ENCODE results near the gene ARID1A. TPM values are rescaled to one million over a fixed set of nuclear protein-coding genes. Genes with fewer than 3 reads are reported as not detected.

ARID1A gene
- total and polyA plus RNA-seq, 2 experiments from 2014 or later: 50.0 to 104 TPM

DNA sequence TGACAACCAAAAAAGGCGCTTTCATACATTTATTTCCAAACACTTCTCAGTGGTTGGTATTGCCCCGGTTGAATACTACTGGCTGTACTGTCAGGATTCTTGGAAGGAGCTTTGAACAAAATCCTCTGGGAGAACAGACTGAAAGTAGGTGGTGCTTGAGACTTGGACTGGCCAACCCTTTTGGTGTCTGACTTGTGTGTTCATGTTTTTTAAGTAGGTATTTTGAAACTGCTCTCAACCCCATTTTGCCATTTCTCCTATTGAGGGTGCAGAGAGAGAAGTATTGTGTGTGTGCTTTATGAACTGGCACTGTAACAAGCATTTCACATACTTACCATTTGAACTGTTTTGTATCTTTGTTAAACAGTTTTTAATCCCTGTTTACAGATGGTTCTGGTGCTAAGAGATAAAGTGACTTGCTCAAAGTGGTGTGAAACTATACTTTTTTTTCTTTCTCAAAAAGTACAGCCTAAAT, 21.2 kb downstream of the ARID1A start:
- H4K20me1 ChIP-seq (replicated peaks; ENCODE audit: insufficient read depth): peaks cover 57% of the 10 kb centered on the region
- H3F3A ChIP-seq (replicated peaks; ENCODE audit: low read depth): 0 out of 2 replicates have a peak, but pooled peaks cover 3% of the 10 kb centered on the region
- peaks cover 41% of the 10 kb centered on the region for H3K4me1 ChIP-seq (ENCODE audit: insufficient read depth)
- Mint-ChIP-seq H3K27ac (no peak overlapping the region), H3K4me3 (no peak overlapping the region), H3K4me1 (peaks cover 56% of the 10 kb centered on the region), H3K9me3 (no peaks in the 10 kb centered on the region), H3K27me3 (ENCODE audit: insufficient read depth, low read depth, poor library complexity) (no peaks in the 10 kb centered on the region), H3K36me3 (ENCODE audit: low read depth) (peaks cover 10% of the 10 kb centered on the region)
- DNase-seq (ENCODE audit: low spot score): no peak
- TF ChIP-seq POLR2AphosphoS5 (IDR thresholded peaks at IDR 0.05; ENCODE audit: low read depth): no peak
- TF ChIP-seq, protein P1, sequence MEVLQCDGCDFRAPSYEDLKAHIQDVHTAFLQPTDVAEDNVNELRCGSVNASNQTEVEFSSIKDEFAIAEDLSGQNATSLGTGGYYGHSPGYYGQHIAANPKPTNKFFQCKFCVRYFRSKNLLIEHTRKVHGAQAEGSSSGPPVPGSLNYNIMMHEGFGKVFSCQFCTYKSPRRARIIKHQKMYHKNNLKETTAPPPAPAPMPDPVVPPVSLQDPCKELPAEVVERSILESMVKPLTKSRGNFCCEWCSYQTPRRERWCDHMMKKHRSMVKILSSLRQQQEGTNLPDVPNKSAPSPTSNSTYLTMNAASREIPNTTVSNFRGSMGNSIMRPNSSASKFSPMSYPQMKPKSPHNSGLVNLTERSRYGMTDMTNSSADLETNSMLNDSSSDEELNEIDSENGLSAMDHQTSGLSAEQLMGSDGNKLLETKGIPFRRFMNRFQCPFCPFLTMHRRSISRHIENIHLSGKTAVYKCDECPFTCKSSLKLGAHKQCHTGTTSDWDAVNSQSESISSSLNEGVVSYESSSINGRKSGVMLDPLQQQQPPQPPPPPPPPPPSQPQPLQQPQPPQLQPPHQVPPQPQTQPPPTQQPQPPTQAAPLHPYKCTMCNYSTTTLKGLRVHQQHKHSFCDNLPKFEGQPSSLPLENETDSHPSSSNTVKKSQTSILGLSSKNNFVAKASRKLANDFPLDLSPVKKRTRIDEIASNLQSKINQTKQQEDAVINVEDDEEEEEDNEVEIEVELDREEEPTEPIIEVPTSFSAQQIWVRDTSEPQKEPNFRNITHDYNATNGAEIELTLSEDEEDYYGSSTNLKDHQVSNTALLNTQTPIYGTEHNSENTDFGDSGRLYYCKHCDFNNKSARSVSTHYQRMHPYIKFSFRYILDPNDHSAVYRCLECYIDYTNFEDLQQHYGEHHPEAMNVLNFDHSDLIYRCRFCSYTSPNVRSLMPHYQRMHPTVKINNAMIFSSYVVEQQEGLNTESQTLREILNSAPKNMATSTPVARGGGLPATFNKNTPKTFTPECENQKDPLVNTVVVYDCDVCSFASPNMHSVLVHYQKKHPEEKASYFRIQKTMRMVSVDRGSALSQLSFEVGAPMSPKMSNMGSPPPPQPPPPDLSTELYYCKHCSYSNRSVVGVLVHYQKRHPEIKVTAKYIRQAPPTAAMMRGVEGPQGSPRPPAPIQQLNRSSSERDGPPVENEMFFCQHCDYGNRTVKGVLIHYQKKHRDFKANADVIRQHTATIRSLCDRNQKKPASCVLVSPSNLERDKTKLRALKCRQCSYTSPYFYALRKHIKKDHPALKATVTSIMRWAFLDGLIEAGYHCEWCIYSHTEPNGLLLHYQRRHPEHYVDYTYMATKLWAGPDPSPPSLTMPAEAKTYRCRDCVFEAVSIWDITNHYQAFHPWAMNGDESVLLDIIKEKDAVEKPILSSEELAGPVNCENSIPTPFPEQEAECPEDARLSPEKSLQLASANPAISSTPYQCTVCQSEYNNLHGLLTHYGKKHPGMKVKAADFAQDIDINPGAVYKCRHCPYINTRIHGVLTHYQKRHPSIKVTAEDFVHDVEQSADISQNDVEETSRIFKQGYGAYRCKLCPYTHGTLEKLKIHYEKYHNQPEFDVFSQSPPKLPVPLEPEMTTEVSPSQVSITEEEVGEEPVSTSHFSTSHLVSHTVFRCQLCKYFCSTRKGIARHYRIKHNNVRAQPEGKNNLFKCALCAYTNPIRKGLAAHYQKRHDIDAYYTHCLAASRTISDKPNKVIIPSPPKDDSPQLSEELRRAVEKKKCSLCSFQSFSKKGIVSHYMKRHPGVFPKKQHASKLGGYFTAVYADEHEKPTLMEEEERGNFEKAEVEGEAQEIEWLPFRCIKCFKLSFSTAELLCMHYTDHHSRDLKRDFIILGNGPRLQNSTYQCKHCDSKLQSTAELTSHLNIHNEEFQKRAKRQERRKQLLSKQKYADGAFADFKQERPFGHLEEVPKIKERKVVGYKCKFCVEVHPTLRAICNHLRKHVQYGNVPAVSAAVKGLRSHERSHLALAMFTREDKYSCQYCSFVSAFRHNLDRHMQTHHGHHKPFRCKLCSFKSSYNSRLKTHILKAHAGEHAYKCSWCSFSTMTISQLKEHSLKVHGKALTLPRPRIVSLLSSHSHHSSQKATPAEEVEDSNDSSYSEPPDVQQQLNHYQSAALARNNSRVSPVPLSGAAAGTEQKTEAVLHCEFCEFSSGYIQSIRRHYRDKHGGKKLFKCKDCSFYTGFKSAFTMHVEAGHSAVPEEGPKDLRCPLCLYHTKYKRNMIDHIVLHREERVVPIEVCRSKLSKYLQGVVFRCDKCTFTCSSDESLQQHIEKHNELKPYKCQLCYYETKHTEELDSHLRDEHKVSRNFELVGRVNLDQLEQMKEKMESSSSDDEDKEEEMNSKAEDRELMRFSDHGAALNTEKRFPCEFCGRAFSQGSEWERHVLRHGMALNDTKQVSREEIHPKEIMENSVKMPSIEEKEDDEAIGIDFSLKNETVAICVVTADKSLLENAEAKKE (CRISPR knock-in tag; IDR thresholded peaks at IDR 0.05): no peak
- no peak for TF ChIP-seq EZH2 (IDR thresholded peaks at IDR 0.05; ENCODE audit: low read depth, unreplicated experiment)
- no peak for TF ChIP-seq JUNB (IDR thresholded peaks at IDR 0.05; ENCODE audit: unreplicated experiment)
- TF ChIP-seq, protein P2, sequence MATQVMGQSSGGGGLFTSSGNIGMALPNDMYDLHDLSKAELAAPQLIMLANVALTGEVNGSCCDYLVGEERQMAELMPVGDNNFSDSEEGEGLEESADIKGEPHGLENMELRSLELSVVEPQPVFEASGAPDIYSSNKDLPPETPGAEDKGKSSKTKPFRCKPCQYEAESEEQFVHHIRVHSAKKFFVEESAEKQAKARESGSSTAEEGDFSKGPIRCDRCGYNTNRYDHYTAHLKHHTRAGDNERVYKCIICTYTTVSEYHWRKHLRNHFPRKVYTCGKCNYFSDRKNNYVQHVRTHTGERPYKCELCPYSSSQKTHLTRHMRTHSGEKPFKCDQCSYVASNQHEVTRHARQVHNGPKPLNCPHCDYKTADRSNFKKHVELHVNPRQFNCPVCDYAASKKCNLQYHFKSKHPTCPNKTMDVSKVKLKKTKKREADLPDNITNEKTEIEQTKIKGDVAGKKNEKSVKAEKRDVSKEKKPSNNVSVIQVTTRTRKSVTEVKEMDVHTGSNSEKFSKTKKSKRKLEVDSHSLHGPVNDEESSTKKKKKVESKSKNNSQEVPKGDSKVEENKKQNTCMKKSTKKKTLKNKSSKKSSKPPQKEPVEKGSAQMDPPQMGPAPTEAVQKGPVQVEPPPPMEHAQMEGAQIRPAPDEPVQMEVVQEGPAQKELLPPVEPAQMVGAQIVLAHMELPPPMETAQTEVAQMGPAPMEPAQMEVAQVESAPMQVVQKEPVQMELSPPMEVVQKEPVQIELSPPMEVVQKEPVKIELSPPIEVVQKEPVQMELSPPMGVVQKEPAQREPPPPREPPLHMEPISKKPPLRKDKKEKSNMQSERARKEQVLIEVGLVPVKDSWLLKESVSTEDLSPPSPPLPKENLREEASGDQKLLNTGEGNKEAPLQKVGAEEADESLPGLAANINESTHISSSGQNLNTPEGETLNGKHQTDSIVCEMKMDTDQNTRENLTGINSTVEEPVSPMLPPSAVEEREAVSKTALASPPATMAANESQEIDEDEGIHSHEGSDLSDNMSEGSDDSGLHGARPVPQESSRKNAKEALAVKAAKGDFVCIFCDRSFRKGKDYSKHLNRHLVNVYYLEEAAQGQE (IDR thresholded peaks at IDR 0.05; ENCODE audit: unreplicated experiment): no peak
- no peak for TF ChIP-seq NANOG (IDR thresholded peaks at IDR 0.05; ENCODE audit: borderline replicate concordance)
- TF ChIP-seq EZH2phosphoT487 (IDR thresholded peaks at IDR 0.05; ENCODE audit: unreplicated experiment): no peak
- TF ChIP-seq CREB1 (CRISPR knock-in tag; IDR thresholded peaks at IDR 0.05; ENCODE audit: low read depth): no peak
- TF ChIP-seq ZNF114 (CRISPR knock-in tag; IDR thresholded peaks at IDR 0.05): no peak
- no peak for TF ChIP-seq STAT1 (IDR thresholded peaks at IDR 0.05; ENCODE audit: unreplicated experiment)
- TF ChIP-seq, protein P3, sequence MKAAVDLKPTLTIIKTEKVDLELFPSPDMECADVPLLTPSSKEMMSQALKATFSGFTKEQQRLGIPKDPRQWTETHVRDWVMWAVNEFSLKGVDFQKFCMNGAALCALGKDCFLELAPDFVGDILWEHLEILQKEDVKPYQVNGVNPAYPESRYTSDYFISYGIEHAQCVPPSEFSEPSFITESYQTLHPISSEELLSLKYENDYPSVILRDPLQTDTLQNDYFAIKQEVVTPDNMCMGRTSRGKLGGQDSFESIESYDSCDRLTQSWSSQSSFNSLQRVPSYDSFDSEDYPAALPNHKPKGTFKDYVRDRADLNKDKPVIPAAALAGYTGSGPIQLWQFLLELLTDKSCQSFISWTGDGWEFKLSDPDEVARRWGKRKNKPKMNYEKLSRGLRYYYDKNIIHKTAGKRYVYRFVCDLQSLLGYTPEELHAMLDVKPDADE (IDR thresholded peaks at IDR 0.05): no peak
- TF ChIP-seq, protein P4, sequence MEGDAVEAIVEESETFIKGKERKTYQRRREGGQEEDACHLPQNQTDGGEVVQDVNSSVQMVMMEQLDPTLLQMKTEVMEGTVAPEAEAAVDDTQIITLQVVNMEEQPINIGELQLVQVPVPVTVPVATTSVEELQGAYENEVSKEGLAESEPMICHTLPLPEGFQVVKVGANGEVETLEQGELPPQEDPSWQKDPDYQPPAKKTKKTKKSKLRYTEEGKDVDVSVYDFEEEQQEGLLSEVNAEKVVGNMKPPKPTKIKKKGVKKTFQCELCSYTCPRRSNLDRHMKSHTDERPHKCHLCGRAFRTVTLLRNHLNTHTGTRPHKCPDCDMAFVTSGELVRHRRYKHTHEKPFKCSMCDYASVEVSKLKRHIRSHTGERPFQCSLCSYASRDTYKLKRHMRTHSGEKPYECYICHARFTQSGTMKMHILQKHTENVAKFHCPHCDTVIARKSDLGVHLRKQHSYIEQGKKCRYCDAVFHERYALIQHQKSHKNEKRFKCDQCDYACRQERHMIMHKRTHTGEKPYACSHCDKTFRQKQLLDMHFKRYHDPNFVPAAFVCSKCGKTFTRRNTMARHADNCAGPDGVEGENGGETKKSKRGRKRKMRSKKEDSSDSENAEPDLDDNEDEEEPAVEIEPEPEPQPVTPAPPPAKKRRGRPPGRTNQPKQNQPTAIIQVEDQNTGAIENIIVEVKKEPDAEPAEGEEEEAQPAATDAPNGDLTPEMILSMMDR (conservative IDR thresholded peaks at IDR 0.05; ENCODE audit: low read depth in 2 of 2): no peak
- no peak for TF ChIP-seq ZNF331 (CRISPR knock-in tag; IDR thresholded peaks at IDR 0.05; ENCODE audit: low read depth)
- H3K36me3 ChIP-seq (ENCODE audit: insufficient read depth): no peaks in the 10 kb centered on the region
- no peaks in the 10 kb centered on the region for H3K9me2 ChIP-seq (ENCODE audit: insufficient read depth)
- H3K27me3 ChIP-seq (ENCODE audit: insufficient read depth): no peaks in the 10 kb centered on the region
- H3K27ac ChIP-seq (ENCODE audit: low read depth): no peak overlapping the region; the same call in 1 of the 2 replicates
- no peak overlapping the region for H3K4me3 ChIP-seq
- no peak for ATAC-seq
- H3K4me2 ChIP-seq: no peak overlapping the region
- no peak overlapping the region for H2AFZ ChIP-seq
- H3K79me2 ChIP-seq (replicated peaks; ENCODE audit: insufficient read depth): peaks cover 100% of the 10 kb centered on the region

Measured in GM23338 (cell line).